Hepatocyte (in vitro differentiated cells): Measurements from ENCODE around the gene PPM1H. TPM values are rescaled to one million over a fixed set of nuclear protein-coding genes. Genes with fewer than 3 reads are reported as not detected.

Experiments used
- DNase-seq: peaks from one replicate; pipeline ENCODE4 v3.0.0-alpha.2; 2016; ENCODE audit warnings: low spot score
- H2AFZ ChIP-seq: fragments of 200-600 bp; sonication (generic); 2 replicates; pipeline ENCODE4 v1.6.0; 2016; ENCODE audit warnings: antibody characterized with exemption, mild to moderate bottlenecking
- H3K27ac ChIP-seq: fragments of 200-600 bp; sonication (generic); 2 replicates; pipeline ENCODE4 v1.5.1; 2016; ENCODE audit warnings: mild to moderate bottlenecking
- H3K27me3 ChIP-seq: fragments of 200-600 bp; sonication (generic); 2 replicates; pipeline ENCODE4 v1.6.1; 2016
- H3K36me3 ChIP-seq: fragments of 200-600 bp; sonication (generic); replicated peaks from 2 replicates; pipeline ENCODE4 v1.5.1; 2016; ENCODE audit warnings: low read depth; ENCODE audit not compliant: insufficient read depth
- H3K4me1 ChIP-seq: fragments of 200-600 bp; sonication (generic); 2 replicates; pipeline ENCODE4 v1.5.1; 2016; ENCODE audit warnings: mild to moderate bottlenecking, moderate library complexity; ENCODE audit not compliant: insufficient read depth
- H3K4me2 ChIP-seq: fragments of 200-600 bp; sonication (generic); 2 replicates; pipeline ENCODE4 v1.6.0; 2016
- H3K4me3 ChIP-seq: fragments of 200-600 bp; sonication (generic); 2 replicates; pipeline ENCODE4 v1.5.1; 2016; ENCODE audit warnings: mild to moderate bottlenecking
- H3K79me2 ChIP-seq: fragments of 200-600 bp; sonication (generic); 2 replicates; pipeline ENCODE4 v1.6.0; 2017; ENCODE audit warnings: mild to moderate bottlenecking
- H3K9me2 ChIP-seq: fragments of 200-600 bp; sonication (generic); replicated peaks from 2 replicates; pipeline ENCODE4 v1.6.0; 2017; ENCODE audit warnings: mild to moderate bottlenecking; ENCODE audit not compliant: insufficient read depth
- H3K9me3 ChIP-seq: fragments of 200-600 bp; sonication (generic); 2 replicates; pipeline ENCODE4 v1.5.1; 2016; ENCODE audit warnings: low read depth, mild to moderate bottlenecking
- H4K20me1 ChIP-seq: fragments of 200-600 bp; sonication (generic); 2 replicates; pipeline ENCODE4 v1.6.0; 2016; ENCODE audit warnings: mild to moderate bottlenecking; ENCODE audit not compliant: insufficient read depth, poor library complexity, severe bottlenecking
- CTCF ChIP-seq: fragments of 200-600 bp; sonication (generic); IDR thresholded peaks from 2 replicates; pipeline ENCODE4 v1.5.1; 2016; ENCODE audit warnings: antibody characterized with exemption, mild to moderate bottlenecking; ENCODE audit not compliant: poor library complexity
- EZH2 ChIP-seq: fragments of 200-600 bp; sonication (generic); IDR thresholded peaks from 2 replicates; pipeline ENCODE4 v1.6.1; 2016; ENCODE audit warnings: antibody characterized with exemption, mild to moderate bottlenecking, borderline replicate concordance
- EZH2phosphoT487 ChIP-seq: fragments of 200-600 bp; sonication (generic); IDR thresholded peaks from one replicate; pipeline ENCODE4 v1.6.1; 2018; ENCODE audit warnings: antibody characterized with exemption, mild to moderate bottlenecking, low read depth, moderate library complexity; ENCODE audit not compliant: unreplicated experiment, severe bottlenecking
- WGBS: methylation state at CpG from one replicate; pipeline ENCODE4 v1.1.6; 2016; ENCODE audit warnings: low lambda C conversion rate; ENCODE audit errors: missing lambda C conversion rate; 5-methylcytosine and 5-hydroxymethylcytosine counted together
- polyA plus RNA-seq: library from polyadenylated mRNA; unstranded; fragments of >200 nt; fragmentation: Nextera tagmentation; extraction: Ambion mirVana; gene quantifications from 2 replicates; pipeline ENCODE4 v1.2.1, GENCODE V29; 2016
- total RNA-seq: library from RNA; depleted of rRNA; stranded (reverse); fragments of >200 nt; gene quantifications from 2 replicates; pipeline ENCODE4 v1.2.3, GENCODE V29; 2014

Gene PPM1H
- total and polyA plus RNA-seq, 2 experiments from 2014 or later = 9.2 to 21.8 TPM

GRCh38 chr12:62700091-62700880 lies 234.7 kb downstream of the PPM1H start:
- no peaks in the 10 kb centered on the region for H3K36me3 ChIP-seq
- no peaks in the 10 kb centered on the region for H3K9me2 ChIP-seq
- no peaks in the 10 kb centered on the region for H3K9me3 ChIP-seq
- H3K27me3 ChIP-seq = no peaks in the 10 kb centered on the region
- H4K20me1 ChIP-seq = no peaks in the 10 kb centered on the region
- no peak overlapping the region for H3K4me3 ChIP-seq
- H3K79me2 ChIP-seq = no peaks in the 10 kb centered on the region
- H3K4me1 ChIP-seq = peaks cover 13% of the 10 kb centered on the region
- TF ChIP-seq CTCF = no peak
- H3K4me2 ChIP-seq = no peak overlapping the region
- H2AFZ ChIP-seq = no peak overlapping the region
- DNase-seq = no peak
- no peak overlapping the region for H3K27ac ChIP-seq
- 93% methylated on average over 5 of the region's 5 CpGs for WGBS

GRCh38 chr12:62698701-62699101 lies 236.2 kb downstream of the PPM1H start:
- H3K27ac ChIP-seq = no peak overlapping the region

GRCh38 chr12:62697893-62698292 lies 237.1 kb downstream of the PPM1H start:
- TF ChIP-seq EZH2phosphoT487 = no peak
- TF ChIP-seq EZH2 = no peak
- no peak for TF ChIP-seq CTCF
- no peaks in the 10 kb centered on the region for H3K9me2 ChIP-seq
- H3K27ac ChIP-seq = no peak overlapping the region
- no peaks in the 10 kb centered on the region for H3K9me3 ChIP-seq
- no peaks in the 10 kb centered on the region for H3K36me3 ChIP-seq
- 89% methylated on average over 1 of the region's 1 CpG for WGBS
- no peak overlapping the region for H3K4me3 ChIP-seq
- no peak for DNase-seq
- no peak overlapping the region for H3K4me2 ChIP-seq
- H3K4me1 ChIP-seq = peaks cover 10% of the 10 kb centered on the region
- H4K20me1 ChIP-seq = no peaks in the 10 kb centered on the region
- no peak overlapping the region for H2AFZ ChIP-seq
- H3K79me2 ChIP-seq = no peaks in the 10 kb centered on the region
- H3K27me3 ChIP-seq = no peaks in the 10 kb centered on the region

More at GRCh38 chr12:62698701-62699101, 236.2 kb downstream of the PPM1H start:
- Histone ChIP-seq H4K20me1 (no peaks in the 10 kb centered on the region), H3K79me2 (no peaks in the 10 kb centered on the region), H3K4me2 (no peak overlapping the region), H3K4me1 (peaks cover 13% of the 10 kb centered on the region), H3K36me3 (no peaks in the 10 kb centered on the region), H3K9me2 (no peaks in the 10 kb centered on the region), H2AFZ (no peak overlapping the region), H3K4me3 (no peak overlapping the region), H3K9me3 (no peaks in the 10 kb centered on the region), H3K27me3 (no peaks in the 10 kb centered on the region)
- no peak for DNase-seq
- TF ChIP-seq EZH2 (no peak), EZH2phosphoT487 (no peak), CTCF (no peak)
